Measurements from ENCODE around the gene GMIP.

Gene GMIP

DNA sequence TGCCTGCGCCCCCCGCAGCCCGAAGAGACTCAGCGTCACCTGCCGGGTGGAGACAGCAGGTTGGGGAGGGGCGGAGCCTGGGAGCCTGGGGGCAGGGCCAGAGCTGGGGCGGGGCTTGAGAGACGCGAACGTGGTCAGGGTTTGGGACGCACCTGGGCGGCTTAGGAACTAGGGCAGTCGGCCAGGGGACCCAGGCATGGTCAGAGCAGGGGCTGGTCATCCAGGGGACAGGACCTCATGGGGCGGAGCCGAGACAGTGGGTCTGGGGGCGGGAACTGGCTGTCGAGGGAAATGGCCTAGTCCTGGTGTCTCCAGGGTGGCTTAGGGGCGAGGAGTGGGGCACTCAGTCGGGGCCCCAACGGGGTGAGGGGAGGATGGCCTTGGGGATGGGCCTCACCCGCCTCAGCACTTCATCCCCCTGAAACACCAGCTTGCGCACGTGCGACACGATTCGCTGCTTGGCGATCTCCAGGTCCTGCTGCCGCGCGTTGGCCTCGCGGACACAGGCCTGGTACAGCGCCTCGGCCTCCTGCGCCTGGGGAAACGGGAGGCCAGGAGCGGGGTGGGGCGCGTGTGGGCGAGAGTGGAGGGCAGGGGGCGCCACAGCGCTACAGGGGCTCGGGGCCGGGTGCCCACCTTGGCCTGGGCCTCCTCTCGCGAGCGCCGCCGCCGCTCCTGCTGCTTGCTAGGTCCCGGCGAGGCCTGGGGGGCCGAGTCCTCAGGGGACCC lies 5.8 kb downstream of the GMIP start:
- no peak overlapping the region for H4K91ac ChIP-seq (ENCODE audit: low read length)
- H2AK5ac ChIP-seq (ENCODE audit: low read length, severe bottlenecking) = no peak overlapping the region
- no peak overlapping the region for H4K8ac ChIP-seq (ENCODE audit: low read length)
- H3K4me2 ChIP-seq (ENCODE audit: low read length, poor library complexity, severe bottlenecking) = no peak overlapping the region
- no peak overlapping the region for H2BK15ac ChIP-seq (ENCODE audit: low read depth, poor library complexity, severe bottlenecking)
- no peak for DNase-seq
- H3K14ac ChIP-seq (ENCODE audit: low read length in 2 of 2) = no peak overlapping the region
- H3K4ac ChIP-seq (ENCODE audit: low read depth in 1 of 2, low read length in 2 of 2) = no peak overlapping the region
- H3K36me3 ChIP-seq (ENCODE audit: control insufficient read depth in 1 of 2, insufficient read depth in 2 of 2, low read depth in 1 of 2, low read length in 2 of 2) = peaks cover 40 to 69% of the 10 kb centered on the region in 2 experiments
- 92% methylated on average over 44 of the region's 53 CpGs for WGBS
- no peak overlapping the region for H3K4me3 ChIP-seq (ENCODE audit: insufficient read depth in 1 of 2, low read depth in 1 of 2, low read length in 2 of 2)
- no peak overlapping the region for H2BK5ac ChIP-seq (ENCODE audit: low read depth, low read length, poor library complexity, severe bottlenecking)
- no peak overlapping the region for H3K23ac ChIP-seq (ENCODE audit: low read length in 2 of 2)
- no peaks in the 10 kb centered on the region for H3K27me3 ChIP-seq (ENCODE audit: control insufficient read depth in 1 of 2, insufficient read depth in 1 of 2, low read length in 2 of 2)
- H3K9me3 ChIP-seq (ENCODE audit: control insufficient read depth, low read length) = no peaks in the 10 kb centered on the region
- peaks cover 9% of the 10 kb centered on the region for H3K79me1 ChIP-seq (replicated peaks; ENCODE audit: low read length, poor library complexity, severe bottlenecking)
- H2BK120ac ChIP-seq (ENCODE audit: low read depth, low read length) = no peak overlapping the region
- no peak overlapping the region for H3K27ac ChIP-seq (ENCODE audit: low read length, poor library complexity, severe bottlenecking)
- no peak overlapping the region for H2AFZ ChIP-seq (ENCODE audit: low read depth, low read length)
- H3K18ac ChIP-seq (ENCODE audit: low read depth in 1 of 2, low read length in 2 of 2) = no peak overlapping the region
- no peak overlapping the region for H3K9ac ChIP-seq (ENCODE audit: low read length)
- peaks cover 8% of the 10 kb centered on the region for H3K4me1 ChIP-seq (ENCODE audit: control insufficient read depth, insufficient read depth, low read depth, low read length)
- no peak overlapping the region for H2BK12ac ChIP-seq (ENCODE audit: low read length in 2 of 2)

DNA sequence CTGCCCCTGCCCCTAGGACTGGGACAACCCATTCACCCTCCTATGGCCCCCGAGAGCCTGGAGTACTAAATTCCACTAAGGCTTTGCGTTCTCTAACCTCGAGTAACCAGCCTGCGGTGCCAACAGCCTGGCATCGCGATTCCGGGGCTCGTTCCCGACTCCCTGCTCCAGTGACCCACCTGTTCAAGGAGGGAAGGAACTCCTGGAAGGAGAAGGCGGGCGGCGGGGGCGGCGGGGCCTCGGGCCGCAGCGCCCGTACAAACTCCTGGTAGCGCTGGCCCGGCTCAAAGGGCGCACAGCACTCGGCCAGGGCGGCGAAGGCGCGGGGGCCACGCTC lies 6.3 kb downstream of the GMIP start:
- Histone ChIP-seq H2AFZ (ENCODE audit: low read depth, low read length) (no peak overlapping the region), H2AK5ac (ENCODE audit: low read length, severe bottlenecking) (no peak overlapping the region), H3K18ac (ENCODE audit: low read depth in 1 of 2, low read length in 2 of 2) (no peak overlapping the region), H4K91ac (ENCODE audit: low read length) (no peak overlapping the region), H3K79me1 (replicated peaks; ENCODE audit: low read length, poor library complexity, severe bottlenecking) (peaks cover 5% of the 10 kb centered on the region), H3K9ac (ENCODE audit: low read length) (no peak overlapping the region), H3K4me3 (ENCODE audit: insufficient read depth in 1 of 2, low read depth in 1 of 2, low read length in 2 of 2) (no peak overlapping the region), H2BK120ac (ENCODE audit: low read depth, low read length) (no peak overlapping the region), H3K14ac (ENCODE audit: low read length in 2 of 2) (no peak overlapping the region), H3K4me2 (ENCODE audit: low read length, poor library complexity, severe bottlenecking) (no peak overlapping the region), H2BK15ac (ENCODE audit: low read depth, poor library complexity, severe bottlenecking) (no peak overlapping the region), H3K9me3 (ENCODE audit: control insufficient read depth, low read length) (no peaks in the 10 kb centered on the region), H4K8ac (ENCODE audit: low read length) (no peak overlapping the region), H3K4me1 (ENCODE audit: control insufficient read depth, insufficient read depth, low read depth, low read length) (peaks cover 3% of the 10 kb centered on the region), H3K4ac (ENCODE audit: low read depth in 1 of 2, low read length in 2 of 2) (no peak overlapping the region), H3K27ac (ENCODE audit: low read length, poor library complexity, severe bottlenecking) (no peak overlapping the region), H2BK5ac (ENCODE audit: low read depth, low read length, poor library complexity, severe bottlenecking) (no peak overlapping the region), H3K23ac (ENCODE audit: low read length in 2 of 2) (no peak overlapping the region), H3K27me3 (ENCODE audit: control insufficient read depth in 1 of 2, insufficient read depth in 1 of 2, low read length in 2 of 2) (no peaks in the 10 kb centered on the region), H3K36me3 (ENCODE audit: control insufficient read depth in 1 of 2, insufficient read depth in 2 of 2, low read depth in 1 of 2, low read length in 2 of 2) (peaks cover 45 to 74% of the 10 kb centered on the region in 2 experiments), H2BK12ac (ENCODE audit: low read length in 2 of 2) (no peak overlapping the region)
- WGBS = 84% methylated on average over 26 of the region's 27 CpGs
- no peak for DNase-seq

DNA sequence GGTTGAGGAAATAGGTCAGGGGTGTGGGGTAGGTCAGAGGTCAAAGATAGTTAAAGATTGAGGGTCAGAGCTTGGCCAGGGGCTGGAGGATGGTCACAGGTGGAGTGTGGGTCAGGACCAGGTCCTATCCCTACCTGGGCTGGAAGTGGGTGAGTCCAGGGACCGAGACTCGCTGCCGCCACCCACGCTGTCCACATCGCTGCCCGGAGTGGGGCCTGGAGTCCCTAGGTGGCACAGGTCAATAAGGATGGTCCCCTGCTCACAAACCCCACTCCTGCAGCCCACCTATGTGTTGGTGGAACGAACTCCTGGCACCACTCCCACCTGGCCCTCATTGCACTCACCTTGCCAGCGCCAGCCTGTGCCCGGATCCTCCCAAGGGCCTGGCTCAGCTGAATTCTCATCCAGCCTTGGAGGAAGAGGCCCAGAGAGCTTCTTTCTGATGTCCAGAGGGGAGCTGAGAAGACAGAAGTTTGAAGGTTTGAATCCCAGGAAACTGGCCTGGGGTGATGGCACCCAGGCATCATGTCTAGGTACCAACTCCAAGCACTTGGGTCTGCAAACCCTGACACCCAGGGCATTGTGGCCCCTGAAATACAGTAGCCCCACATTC lies 6.8 kb downstream of the GMIP start:
- Histone ChIP-seq H3K4me1 (ENCODE audit: control insufficient read depth, insufficient read depth, low read depth, low read length) (peaks cover 3% of the 10 kb centered on the region), H2BK12ac (ENCODE audit: low read length in 2 of 2) (no peak overlapping the region), H4K8ac (ENCODE audit: low read length) (no peak overlapping the region), H3K14ac (ENCODE audit: low read length in 2 of 2) (no peak overlapping the region), H3K4me3 (ENCODE audit: insufficient read depth in 1 of 2, low read depth in 1 of 2, low read length in 2 of 2) (no peak overlapping the region), H3K18ac (ENCODE audit: low read depth in 1 of 2, low read length in 2 of 2) (no peak overlapping the region), H2BK15ac (ENCODE audit: low read depth, poor library complexity, severe bottlenecking) (no peak overlapping the region), H4K91ac (ENCODE audit: low read length) (no peak overlapping the region), H2AFZ (ENCODE audit: low read depth, low read length) (no peak overlapping the region), H3K23ac (ENCODE audit: low read length in 2 of 2) (no peak overlapping the region), H3K9me3 (ENCODE audit: control insufficient read depth, low read length) (no peaks in the 10 kb centered on the region), H3K9ac (ENCODE audit: low read length) (no peak overlapping the region), H3K27ac (ENCODE audit: low read length, poor library complexity, severe bottlenecking) (no peak overlapping the region), H2BK120ac (ENCODE audit: low read depth, low read length) (no peak overlapping the region), H3K4me2 (ENCODE audit: low read length, poor library complexity, severe bottlenecking) (no peak overlapping the region), H2AK5ac (ENCODE audit: low read length, severe bottlenecking) (no peak overlapping the region), H3K79me1 (replicated peaks; ENCODE audit: low read length, poor library complexity, severe bottlenecking) (peaks cover 2% of the 10 kb centered on the region), H2BK5ac (ENCODE audit: low read depth, low read length, poor library complexity, severe bottlenecking) (no peak overlapping the region), H3K27me3 (ENCODE audit: control insufficient read depth in 1 of 2, insufficient read depth in 1 of 2, low read length in 2 of 2) (no peaks in the 10 kb centered on the region), H3K36me3 (ENCODE audit: control insufficient read depth in 1 of 2, insufficient read depth in 2 of 2, low read depth in 1 of 2, low read length in 2 of 2) (peaks cover 45 to 73% of the 10 kb centered on the region in 2 experiments), H3K4ac (ENCODE audit: low read depth in 1 of 2, low read length in 2 of 2) (no peak overlapping the region)
- over 99% methylated on average over 9 of the region's 9 CpGs for WGBS
- no peak for DNase-seq

DNA sequence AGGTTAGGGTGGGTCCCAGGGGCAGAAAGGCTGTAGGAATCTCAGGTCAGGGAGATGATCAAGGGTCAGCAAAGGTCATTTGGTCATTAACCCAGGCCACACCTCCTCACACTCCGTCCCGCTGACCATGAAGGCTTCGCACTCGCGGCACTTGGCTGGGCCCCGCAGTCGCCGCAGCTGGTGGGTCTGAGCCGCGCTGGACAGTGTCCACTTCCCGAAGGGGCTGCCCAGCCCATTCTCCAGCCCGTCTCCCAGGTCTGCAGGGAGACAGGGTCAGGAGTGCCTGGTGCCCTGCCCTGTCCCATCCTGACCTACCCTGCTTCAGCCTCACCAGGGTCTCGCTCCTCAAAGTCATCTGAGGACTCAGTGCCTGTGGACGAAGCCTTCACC lies 8.1 kb downstream of the GMIP start:
- Histone ChIP-seq H3K4me1 (ENCODE audit: control insufficient read depth, insufficient read depth, low read depth, low read length) (peaks cover 3% of the 10 kb centered on the region), H3K4me2 (ENCODE audit: low read length, poor library complexity, severe bottlenecking) (no peak overlapping the region), H2AFZ (ENCODE audit: low read depth, low read length) (no peak overlapping the region), H2AK5ac (ENCODE audit: low read length, severe bottlenecking) (no peak overlapping the region), H3K27me3 (ENCODE audit: control insufficient read depth in 1 of 2, insufficient read depth in 1 of 2, low read length in 2 of 2) (no peaks in the 10 kb centered on the region), H2BK15ac (ENCODE audit: low read depth, poor library complexity, severe bottlenecking) (no peak overlapping the region), H2BK12ac (ENCODE audit: low read length in 2 of 2) (no peak overlapping the region), H3K9ac (ENCODE audit: low read length) (no peak overlapping the region), H4K8ac (ENCODE audit: low read length) (no peak overlapping the region), H2BK120ac (ENCODE audit: low read depth, low read length) (no peak overlapping the region), H3K36me3 (ENCODE audit: control insufficient read depth in 1 of 2, insufficient read depth in 2 of 2, low read depth in 1 of 2, low read length in 2 of 2) (peaks cover 52 to 79% of the 10 kb centered on the region in 2 experiments), H3K27ac (ENCODE audit: low read length, poor library complexity, severe bottlenecking) (no peak overlapping the region), H3K18ac (ENCODE audit: low read depth in 1 of 2, low read length in 2 of 2) (no peak overlapping the region), H2BK5ac (ENCODE audit: low read depth, low read length, poor library complexity, severe bottlenecking) (no peak overlapping the region), H3K14ac (ENCODE audit: low read length in 2 of 2) (no peak overlapping the region), H3K9me3 (ENCODE audit: control insufficient read depth, low read length) (no peaks in the 10 kb centered on the region), H3K4ac (ENCODE audit: low read depth in 1 of 2, low read length in 2 of 2) (no peak overlapping the region), H3K4me3 (ENCODE audit: insufficient read depth in 1 of 2, low read depth in 1 of 2, low read length in 2 of 2) (no peak overlapping the region), H4K91ac (ENCODE audit: low read length) (no peak overlapping the region), H3K23ac (ENCODE audit: low read length in 2 of 2) (no peak overlapping the region), H3K79me1 (replicated peaks; ENCODE audit: low read length, poor library complexity, severe bottlenecking) (no peaks in the 10 kb centered on the region)
- 98% methylated on average over 14 of the region's 14 CpGs for WGBS
- no peak for DNase-seq
